HG03469 (cell line): ENCODE data around the gene L3MBTL1.
A peak's percentile ranks its signal among the peaks of the same experiment; 100 is the strongest.
"Not testable (repeated sequence)": the region's sequence is repeated elsewhere in the genome, so short reads cannot be mapped to it uniquely, and the experiment has no call there.

ENCODE experiments used
- ATAC-seq: cut with Tn5 transposase; IDR thresholded peaks from one replicate; pipeline ENCODE4 v1.9.1; 2021; ENCODE audit warnings: mild to moderate bottlenecking, moderate library complexity, moderate number of reproducible peaks; ENCODE audit not compliant: unreplicated experiment

L3MBTL1 gene

GRCh38 chr20:43502021-43502420, 5.5 kb upstream of the L3MBTL1 start:
- not testable (repeated sequence) for ATAC-seq

- no peak for ATAC-seq
These were observed 1.3 kb upstream of the L3MBTL1 start for GRCh38 chr20:43506238-43506637.

- no peak for ATAC-seq
These were observed 609 bp downstream of the L3MBTL1 start for GRCh38 chr20:43508106-43508505.

GRCh38 chr20:43508604-43509040, 1.1 kb downstream of the L3MBTL1 start:
- ATAC-seq: no peak

- no peak for ATAC-seq
These were observed 4.4 kb downstream of the L3MBTL1 start for GRCh38 chr20:43511879-43512278.

- ATAC-seq: no peak
These were observed 6.0 kb downstream of the L3MBTL1 start for GRCh38 chr20:43513372-43513930.

GRCh38 chr20:43513931-43514647, 6.6 kb downstream of the L3MBTL1 start:
- ATAC-seq: peak; percentile 68

GRCh38 chr20:43514648-43514999, 7.1 kb downstream of the L3MBTL1 start:
- ATAC-seq: no peak

GRCh38 chr20:43515628-43516027, 8.1 kb downstream of the L3MBTL1 start:
- no peak for ATAC-seq

GRCh38 chr20:43516251-43516824, 8.8 kb downstream of the L3MBTL1 start:
- ATAC-seq: no peak

GRCh38 chr20:43520074-43520630, 12.7 kb downstream of the L3MBTL1 start:
- ATAC-seq: no peak

GRCh38 chr20:43525021-43525420, 17.5 kb downstream of the L3MBTL1 start:
- ATAC-seq: no peak

- no peak for ATAC-seq
These were observed 20.9 kb downstream of the L3MBTL1 start for GRCh38 chr20:43528258-43528875.

GRCh38 chr20:43529051-43529450, 21.6 kb downstream of the L3MBTL1 start:
- no peak for ATAC-seq

- no peak for ATAC-seq
These were observed 22.1 kb downstream of the L3MBTL1 start for GRCh38 chr20:43529457-43530153.

GRCh38 chr20:43530321-43531090, 23.0 kb downstream of the L3MBTL1 start:
- ATAC-seq: no peak

- no peak for ATAC-seq
These were observed 23.6 kb downstream of the L3MBTL1 start for GRCh38 chr20:43531091-43531443.

GRCh38 chr20:43532416-43533055, 25.0 kb downstream of the L3MBTL1 start:
- ATAC-seq: no peak

- no peak for ATAC-seq
These were observed 25.6 kb downstream of the L3MBTL1 start for GRCh38 chr20:43533060-43533459.

GRCh38 chr20:43534016-43534415, 26.5 kb downstream of the L3MBTL1 start:
- ATAC-seq: no peak
